Activated T-helper 9 cell treated with anti-CD3 and anti-CD28 coated beads, Interleukin-2, amount 50 U/mL, for 16 hours (primary cell): ENCODE results near the gene SCGB1C2.
"Not testable (repeated sequence)": the region's sequence is repeated elsewhere in the genome, so short reads cannot be mapped to it uniquely, and the experiment has no call there.

Experiments
- DNase-seq: peaks from one replicate; pipeline ENCODE4 v3.0.0-alpha.2; 2020; ENCODE audit warnings: low read depth

The SCGB1C2 gene

DNA sequence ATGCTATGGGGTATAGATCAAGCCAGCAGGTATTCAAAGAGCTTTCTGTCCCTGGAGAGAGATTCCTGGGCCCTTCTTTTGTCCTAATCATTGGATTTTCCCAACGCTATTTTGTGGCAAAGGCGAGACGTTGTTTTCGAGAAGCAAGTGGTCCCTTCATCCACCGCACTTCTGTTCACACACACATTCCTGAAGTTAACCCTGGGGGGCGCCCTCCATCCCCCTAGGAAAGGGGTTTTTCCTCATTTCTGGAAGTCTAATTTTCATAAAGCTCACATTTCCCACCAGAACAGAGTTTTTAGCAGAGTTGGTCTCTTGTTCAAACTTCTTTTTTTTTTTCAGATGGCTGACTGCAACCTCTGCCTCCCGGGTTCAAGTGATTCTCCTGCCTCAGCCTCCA, 11.9 kb downstream of the SCGB1C2 start:
- DNase-seq, result no peak

DNA sequence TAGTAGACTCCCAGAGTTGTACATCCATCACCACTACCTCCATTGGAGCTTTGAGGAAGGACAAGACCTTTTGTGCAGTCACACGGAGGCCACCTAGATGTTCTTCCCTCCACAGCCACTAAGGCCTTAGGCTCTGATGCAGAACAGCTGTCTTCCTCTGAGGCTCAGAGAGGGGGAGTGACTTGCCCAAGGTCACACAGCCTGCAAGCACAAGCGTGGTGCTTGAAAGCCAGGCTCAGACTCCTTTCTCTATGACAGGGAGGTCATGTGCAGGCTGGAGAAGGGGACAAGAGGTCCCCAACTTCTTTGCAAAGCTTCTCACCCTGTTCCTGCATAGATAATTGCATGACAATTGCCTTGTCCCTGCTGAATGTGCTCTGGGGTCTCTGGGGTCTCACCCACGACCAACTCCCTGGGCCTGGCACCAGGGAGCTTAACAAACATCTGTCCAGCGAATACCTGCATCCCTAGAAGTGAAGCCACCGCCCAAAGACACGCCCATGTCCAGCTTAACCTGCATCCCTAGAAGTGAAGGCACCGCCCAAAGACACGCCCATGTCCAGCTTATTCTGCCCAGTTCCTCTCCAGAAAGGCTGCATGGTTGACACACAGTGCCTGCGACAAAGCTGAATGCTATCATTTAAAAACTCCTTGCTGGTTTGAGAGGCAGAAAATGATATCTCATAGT, 12.7 kb downstream of the SCGB1C2 start:
- DNase-seq, result no peak

GRCh38 chr17:151004-151403, 13.6 kb downstream of the SCGB1C2 start:
- DNase-seq, result no peak

- DNase-seq, result no peak
Observed at GRCh38 chr17:151886-152859, 14.8 kb downstream of the SCGB1C2 start.

DNA sequence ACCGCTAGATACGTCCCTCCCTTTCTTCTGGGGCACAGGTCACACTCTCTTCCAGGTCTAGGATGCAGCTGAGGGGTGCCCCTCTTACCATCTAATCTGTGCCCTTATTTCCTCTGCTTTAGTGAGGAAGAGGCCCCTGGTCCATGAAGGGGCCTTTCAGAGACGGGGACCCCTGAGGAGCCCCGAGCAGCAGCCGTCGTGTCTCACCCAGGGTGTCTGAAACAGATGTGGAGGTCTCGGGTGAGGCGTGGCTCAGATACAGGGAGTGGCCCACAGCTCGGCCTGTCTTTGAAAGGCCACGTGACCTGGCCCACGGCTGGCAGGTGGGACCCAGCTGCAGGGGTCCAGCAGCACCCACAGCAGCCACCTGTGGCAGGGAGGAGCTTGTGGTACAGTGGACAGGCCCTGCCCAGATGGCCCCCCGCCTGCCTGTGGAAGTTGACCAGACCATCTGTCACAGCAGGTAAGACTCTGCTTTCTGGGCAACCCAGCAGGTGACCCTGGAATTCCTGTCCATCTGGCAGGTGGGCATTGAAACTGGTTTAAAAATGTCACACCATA, 15.6 kb downstream of the SCGB1C2 start:
- DNase-seq, result no peak

GRCh38 chr17:153851-154250, 16.5 kb downstream of the SCGB1C2 start:
- DNase-seq, result no peak

DNA sequence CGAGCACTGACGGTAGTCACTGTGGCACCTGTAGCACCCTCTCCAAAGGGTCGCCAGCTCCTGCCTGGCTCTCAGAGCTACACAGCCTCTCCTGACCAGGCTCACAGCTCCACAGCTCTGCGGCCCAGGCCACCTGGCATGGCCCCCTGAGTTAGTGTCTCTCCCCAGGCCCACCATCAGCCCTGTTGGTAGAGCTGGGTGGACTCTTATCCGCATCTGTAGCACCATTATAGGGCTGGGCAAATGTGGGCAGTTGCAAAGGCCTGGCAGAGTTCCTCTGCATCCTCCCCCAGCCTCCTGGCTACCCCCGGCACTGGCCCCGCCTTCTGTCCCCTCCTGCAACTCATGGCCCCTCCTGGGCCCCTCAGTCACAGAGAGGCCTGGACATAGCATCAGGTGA, 18.2 kb downstream of the SCGB1C2 start:
- no peak for DNase-seq

GRCh38 chr17:156094-156621, 18.8 kb downstream of the SCGB1C2 start:
- no peak for DNase-seq

DNA sequence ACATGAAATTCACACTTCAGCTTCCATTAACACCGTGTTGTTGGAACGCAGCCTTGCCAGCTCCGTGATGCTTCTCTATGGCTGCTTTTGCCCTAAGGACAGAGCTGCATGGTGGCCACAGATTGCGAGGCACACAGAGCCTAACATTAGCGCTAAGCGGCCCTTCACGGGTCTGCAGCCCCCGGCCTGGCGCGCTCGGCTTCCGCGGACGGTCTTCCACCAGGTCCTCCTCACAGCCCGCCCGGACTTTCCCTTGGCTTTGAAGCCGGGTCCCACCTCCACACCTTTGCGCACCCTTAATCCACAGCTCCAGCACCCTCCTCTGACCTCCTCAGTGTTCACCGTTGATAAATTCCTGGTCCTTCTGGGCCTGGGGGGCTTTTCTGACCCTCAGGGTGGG, 19.6 kb downstream of the SCGB1C2 start:
- DNase-seq, result no peak

DNA sequence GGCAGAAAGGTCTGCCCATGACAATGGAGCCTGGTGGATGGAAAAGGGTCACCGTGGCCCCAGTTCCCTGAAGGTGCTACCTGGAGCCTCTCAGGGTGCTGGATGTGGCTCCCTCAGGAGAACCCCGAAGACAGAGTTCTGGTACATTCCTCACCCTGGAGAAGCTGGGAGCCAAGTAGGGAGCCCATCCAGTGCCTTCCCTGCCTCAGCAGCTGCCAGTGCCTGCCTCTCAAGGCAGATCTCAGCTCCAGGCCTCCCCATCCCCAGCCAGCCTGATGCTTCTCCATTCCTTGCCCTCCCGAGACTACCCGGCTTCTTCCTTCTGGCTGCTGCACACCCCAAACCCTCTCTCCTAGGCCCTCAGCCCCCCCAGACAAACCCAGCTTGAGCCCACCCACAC, 20.5 kb downstream of the SCGB1C2 start:
- no peak for DNase-seq

GRCh38 chr17:158379-158778, 21.0 kb downstream of the SCGB1C2 start:
- no peak for DNase-seq

DNA sequence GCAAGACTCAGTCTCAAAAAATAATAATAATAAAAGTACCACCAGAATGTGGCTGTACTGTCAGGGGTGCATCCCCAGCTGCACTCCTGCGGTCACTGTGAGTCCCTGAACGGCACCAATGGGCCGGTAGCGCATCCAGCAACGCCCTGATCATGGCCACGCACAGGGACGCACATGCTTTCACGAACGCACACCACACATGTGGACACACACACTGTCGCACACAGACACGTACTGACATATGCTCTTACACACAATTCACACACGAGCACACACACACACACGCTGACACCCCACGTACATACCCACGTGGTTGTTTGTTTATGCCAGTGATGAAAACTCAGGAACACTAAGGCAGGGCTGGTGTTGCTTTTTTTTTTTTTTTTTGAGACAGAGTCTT, 22.2 kb downstream of the SCGB1C2 start:
- no peak for DNase-seq

DNA sequence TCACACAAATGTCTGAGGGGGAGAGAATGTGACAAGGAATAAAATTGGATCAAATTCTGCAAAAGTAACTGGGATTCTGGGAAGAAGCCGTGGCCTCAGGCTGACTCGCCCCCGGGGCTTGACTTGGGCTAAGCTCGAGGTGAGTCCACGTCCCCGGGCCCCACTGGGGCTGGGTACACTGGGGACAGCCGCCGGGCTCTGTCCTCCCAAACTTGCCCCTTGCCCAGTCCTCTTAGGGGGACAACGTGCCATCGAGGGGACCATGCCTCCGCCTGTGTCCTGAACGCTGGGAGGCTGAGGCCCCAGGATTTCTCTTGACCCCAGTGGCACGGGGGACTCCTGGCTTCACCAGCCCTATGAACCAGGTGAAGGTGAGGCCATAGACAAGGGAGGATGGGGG, 23.0 kb downstream of the SCGB1C2 start:
- DNase-seq, result no peak

DNA sequence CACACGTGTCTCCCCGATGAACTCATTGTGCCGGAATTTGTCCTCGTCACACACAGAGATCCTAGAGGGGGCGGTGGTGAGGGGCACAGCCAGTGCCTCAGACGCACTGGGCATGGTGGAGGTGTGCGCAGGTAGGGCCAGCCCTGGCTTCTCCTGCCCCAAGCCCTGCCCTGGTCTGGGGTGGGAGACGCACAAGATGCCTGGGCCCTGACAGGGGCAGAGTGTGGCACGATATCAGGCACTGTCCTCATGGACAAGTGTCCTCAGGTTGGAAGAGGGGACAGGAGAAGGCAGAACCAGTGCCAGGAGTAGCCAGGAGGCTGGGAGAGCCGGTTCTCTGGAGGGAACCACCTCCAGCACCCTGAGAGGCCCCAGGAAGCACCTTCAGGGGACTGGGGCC, 24.1 kb downstream of the SCGB1C2 start:
- no peak for DNase-seq

DNA sequence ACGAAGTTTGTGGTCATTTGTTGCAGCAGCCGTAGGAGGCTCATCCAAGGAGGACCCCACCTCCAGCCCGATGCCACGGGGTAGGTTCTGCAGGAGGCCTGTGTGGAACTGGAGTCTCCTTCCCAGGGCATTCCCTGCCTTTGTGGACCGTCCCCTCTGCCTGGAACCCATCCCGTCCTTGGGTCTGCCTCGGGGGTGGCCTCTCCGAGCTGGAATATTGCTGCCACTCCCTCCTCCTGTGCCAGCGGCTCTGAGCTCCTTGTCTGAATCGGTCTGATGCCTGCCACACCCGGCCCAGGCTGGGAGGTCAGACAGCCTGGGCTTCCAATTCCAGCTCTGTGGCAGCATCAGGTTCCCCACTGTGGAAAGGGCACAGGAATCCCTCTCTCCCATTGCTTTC, 25.3 kb downstream of the SCGB1C2 start:
- DNase-seq, result no peak

- no peak for DNase-seq
Observed at GRCh38 chr17:163514-164098, 26.2 kb downstream of the SCGB1C2 start.

DNA sequence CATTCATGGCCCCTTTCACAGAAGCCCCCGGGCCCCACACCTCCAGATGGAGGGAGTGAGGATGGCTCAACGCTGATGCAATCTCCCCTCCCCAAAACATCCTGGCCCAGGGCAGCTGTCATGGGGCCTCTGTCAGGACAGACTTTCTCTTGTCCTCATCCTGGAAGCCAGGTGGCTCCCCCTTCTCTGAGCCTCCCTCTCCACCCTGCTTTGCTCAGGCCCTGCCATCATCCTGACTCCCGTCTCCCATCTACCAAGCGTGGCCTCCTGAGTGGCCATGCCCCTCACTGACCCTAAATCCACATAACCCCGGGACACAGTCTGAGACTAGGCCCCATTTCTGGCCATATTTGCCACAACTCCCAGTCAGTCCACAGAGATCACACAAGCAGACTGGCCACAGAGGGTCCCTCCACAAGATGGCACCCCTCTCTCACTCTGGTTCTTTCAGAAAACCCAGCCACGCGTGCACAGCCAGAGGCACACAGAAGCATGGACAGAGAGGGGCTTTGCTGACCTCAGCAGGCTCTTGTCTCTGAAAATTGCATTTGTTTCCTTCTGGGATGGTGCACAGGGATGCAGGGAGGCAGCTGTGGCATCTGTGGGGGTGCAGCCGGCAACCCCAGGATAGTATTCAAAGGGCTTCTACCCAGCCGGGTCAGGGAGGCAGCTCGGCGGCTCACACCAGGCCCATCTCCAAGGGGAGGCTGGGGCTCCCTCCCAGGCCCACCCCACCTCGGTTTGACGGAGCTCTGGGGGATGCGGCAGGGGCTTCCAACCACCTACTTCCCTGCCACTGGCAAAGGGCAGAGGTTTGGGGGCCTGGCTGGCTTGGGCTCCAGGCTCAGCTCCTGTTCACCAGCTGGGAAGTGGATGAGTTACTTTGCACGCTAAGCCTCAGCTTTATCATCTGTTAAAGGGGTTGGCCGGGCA, 27.2 kb downstream of the SCGB1C2 start:
- no peak for DNase-seq

DNA sequence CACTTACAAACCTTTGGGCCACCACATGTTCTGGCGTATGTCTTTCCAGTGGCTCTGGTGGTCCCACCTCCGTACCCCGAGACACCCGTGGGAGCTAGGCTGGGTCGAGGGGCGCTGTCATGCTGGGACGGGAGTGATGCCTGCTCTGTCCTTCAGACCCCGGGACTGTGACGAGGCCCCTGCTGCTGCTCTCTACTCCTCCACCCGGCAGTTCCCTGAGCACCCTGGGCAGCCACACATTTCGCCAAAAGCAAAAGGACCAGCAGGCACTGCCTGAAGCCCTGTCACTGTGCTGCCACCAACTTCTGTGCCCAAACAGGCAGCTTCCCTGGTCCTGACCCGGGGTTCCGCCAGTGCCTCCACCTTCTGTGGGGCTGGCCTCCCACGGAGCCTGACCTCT, 28.6 kb downstream of the SCGB1C2 start:
- no peak for DNase-seq

DNA sequence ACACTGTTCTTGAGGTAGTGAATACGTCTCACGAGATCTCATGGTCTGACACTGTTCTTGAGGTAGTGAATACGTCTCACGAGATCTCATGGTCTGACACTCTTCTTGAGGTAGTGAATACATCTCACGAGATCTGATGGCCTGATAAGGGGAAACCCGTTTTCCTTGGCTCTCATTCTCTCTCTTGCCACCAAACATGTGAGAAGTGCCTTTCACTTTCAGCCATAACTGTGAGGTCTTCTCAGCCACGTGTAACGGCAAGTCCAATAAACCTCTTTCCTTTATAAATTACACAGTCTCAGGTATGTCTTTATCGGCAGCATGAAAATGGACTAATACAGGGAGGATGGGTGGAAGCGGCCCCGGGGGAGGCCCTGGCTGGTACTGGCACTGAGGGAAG, 31.2 kb downstream of the SCGB1C2 start:
- DNase-seq, result not testable (repeated sequence)

DNA sequence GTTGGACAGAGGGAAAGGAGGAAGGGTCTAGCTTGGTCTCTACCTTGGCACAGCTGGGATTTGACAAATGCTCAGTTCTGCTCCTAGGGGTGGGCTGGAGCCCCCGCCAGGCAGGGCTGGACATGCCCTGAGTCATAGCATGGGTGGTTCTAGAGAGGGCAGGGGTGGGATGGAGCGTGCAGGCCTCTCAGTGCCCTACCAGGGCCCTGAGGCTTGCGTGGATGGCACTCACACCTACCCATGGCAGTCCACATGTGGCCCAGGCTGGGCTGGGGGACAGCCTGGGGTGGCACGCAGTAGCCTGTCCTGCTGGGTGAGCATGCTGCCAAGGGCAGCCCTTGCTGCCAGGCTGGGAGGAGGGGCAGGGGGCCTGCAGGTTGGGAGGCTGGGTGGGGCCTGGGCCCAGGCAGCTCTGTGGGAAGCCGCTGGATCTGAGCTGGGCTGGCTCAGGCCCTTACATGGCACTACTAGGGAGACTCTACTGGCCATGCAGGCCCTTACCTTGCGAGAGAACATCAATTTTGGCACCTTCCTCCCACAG, 32.8 kb downstream of the SCGB1C2 start:
- DNase-seq, result no peak

DNA sequence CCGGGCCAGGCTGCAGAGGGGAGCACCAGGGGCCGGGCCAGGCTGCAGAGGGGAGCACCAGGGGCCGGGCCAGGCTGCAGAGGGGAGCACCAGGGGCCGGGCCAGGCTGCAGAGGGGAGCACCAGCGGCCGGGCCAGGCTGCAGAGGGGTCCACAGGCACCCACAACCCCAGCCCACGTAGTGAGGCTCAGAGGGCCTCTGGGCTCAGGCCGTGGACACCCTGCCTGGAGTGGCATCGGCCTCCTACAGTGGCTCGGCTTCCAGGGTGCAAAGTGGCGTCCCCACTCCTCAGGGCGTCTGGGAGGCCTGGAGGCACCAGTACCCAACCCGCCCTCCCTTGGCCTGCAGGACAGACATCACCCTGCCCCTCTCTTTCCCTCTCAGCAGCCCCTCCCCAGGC, 34.5 kb downstream of the SCGB1C2 start:
- DNase-seq, result no peak
